Breast epithelium (tissue), 3 donors: ENCODE data around the gene ROR1.

Experiments
- CTCF ChIP-seq, 3 donors: fragments of 450-650 bp; IDR thresholded peaks; one replicate each; pipeline ENCODE4 v1.5.1; 2016 to 2017; ENCODE audit warnings: antibody characterized with exemption in 3 of 3, mild to moderate bottlenecking in 3 of 3, moderate library complexity in 3 of 3
- POLR2A ChIP-seq: fragments of 450-650 bp; IDR thresholded peaks from one replicate; pipeline ENCODE4 v1.6.1; 2016; ENCODE audit warnings: antibody characterized with exemption, mild to moderate bottlenecking, moderate library complexity
- POLR2AphosphoS5 ChIP-seq, 3 donors: sonication (generic); formaldehyde crosslinking; IDR thresholded peaks; one replicate each; pipeline ENCODE4 v1.6.1; 2017; ENCODE audit warnings: antibody characterized with exemption in 3 of 3

DNA sequence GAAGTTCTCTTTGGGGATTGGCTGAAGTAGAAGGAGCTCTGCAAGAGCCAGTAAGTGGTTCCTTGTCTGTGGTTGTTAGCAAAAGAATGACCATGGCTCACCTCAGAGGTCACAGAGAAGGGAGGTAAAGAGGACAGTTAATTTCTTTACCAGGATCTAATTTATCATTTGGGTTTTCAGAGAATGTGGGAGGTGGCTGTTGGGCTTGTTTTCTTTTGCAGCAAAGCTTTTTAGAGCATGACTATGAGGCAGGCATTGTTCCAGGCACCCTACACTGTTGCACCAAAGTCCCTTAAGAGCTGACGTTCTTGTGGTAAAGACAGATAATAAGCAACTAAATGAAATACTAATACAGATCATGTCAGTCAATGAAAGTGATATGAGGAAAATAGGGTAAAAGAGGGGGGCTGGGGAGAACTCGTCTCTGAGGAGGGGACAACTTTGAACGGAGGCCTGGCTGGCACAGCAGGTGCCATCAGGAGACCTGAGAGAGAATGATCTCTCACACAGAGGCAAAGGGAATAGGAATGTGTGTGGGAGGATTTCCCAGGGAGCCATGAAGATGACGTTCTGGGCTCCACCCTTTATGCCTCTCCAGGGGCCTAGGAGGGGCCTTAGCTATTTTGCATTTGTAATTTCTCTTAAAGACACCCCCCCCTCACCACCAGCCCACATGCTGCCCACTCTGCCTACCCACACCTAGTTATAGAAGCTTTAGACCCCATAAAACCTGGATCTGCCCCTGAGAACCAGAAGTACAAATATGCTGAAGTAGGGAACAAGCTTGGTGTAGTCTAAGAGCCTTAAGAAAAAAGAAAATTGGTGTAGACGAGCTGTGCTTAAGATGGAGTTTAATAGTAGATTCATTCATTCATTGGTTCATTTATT lies 177.5 kb downstream of the ROR1 start:
- TF ChIP-seq CTCF (IDR thresholded peaks at IDR 0.05) (no peak), POLR2AphosphoS5 (IDR thresholded peaks at IDR 0.05) (no peak), POLR2A (no peak)
